ENCODE results near the gene NGF. TPM values are rescaled to one million over a fixed set of nuclear protein-coding genes. Genes with fewer than 3 reads are reported as not detected.
A peak's percentile ranks its signal among the peaks of the same experiment; 100 is the strongest.
"Not testable (repeated sequence)": the region's sequence is repeated elsewhere in the genome, so short reads cannot be mapped to it uniquely, and the experiment has no call there.

NGF gene
- polyA plus RNA-seq, 10 donors, result 1.2 to 5.6 (median 2.3) TPM

- no peak for DNase-seq
Measured at GRCh38 chr1:115310581-115311473, 27.2 kb downstream of the NGF start.

- DNase-seq, result not testable (repeated sequence)
Measured at GRCh38 chr1:115309504-115309903, 28.5 kb downstream of the NGF start.

- DNase-seq, result no peak
Measured at GRCh38 chr1:115308969-115309368, 29.1 kb downstream of the NGF start.

GRCh38 chr1:115307661-115308060 lies 30.4 kb downstream of the NGF start:
- DNase-seq, result peak in 2 of 3 donors; percentile 55 to 69

- DNase-seq, result no peak
Measured at GRCh38 chr1:115306146-115306545, 31.9 kb downstream of the NGF start.

- no peak for DNase-seq
Measured at GRCh38 chr1:115303364-115303763, 34.7 kb downstream of the NGF start.

- peak; percentile 57 to 84 (median 65) for DNase-seq
Measured at GRCh38 chr1:115302390-115302961, 35.6 kb downstream of the NGF start.

- DNase-seq, result no peak
Measured at GRCh38 chr1:115301438-115302020, 36.5 kb downstream of the NGF start.

- no peak for DNase-seq
Measured at GRCh38 chr1:115300087-115300876, 37.8 kb downstream of the NGF start.

GRCh38 chr1:115299266-115299665 lies 38.8 kb downstream of the NGF start:
- no peak for DNase-seq

GRCh38 chr1:115296981-115297380 lies 41.1 kb downstream of the NGF start:
- no peak for DNase-seq

GRCh38 chr1:115295904-115296696 lies 41.9 kb downstream of the NGF start:
- DNase-seq, result peak in 1 of 3 donors; percentile 61

GRCh38 chr1:115293899-115294298 lies 44.1 kb downstream of the NGF start:
- DNase-seq, result no peak

- no peak for DNase-seq
Measured at GRCh38 chr1:115293006-115293405, 45.0 kb downstream of the NGF start.

- no peak for DNase-seq
Measured at GRCh38 chr1:115291741-115292140, 46.3 kb downstream of the NGF start.

- no peak for DNase-seq
Measured at GRCh38 chr1:115289940-115290339, 48.1 kb downstream of the NGF start.

- DNase-seq, result no peak
Measured at GRCh38 chr1:115288591-115289198, 49.4 kb downstream of the NGF start.

GRCh38 chr1:115286431-115287205 lies 51.4 kb downstream of the NGF start:
- no peak for DNase-seq

GRCh38 chr1:115284209-115284608 lies 53.8 kb downstream of the NGF start:
- no peak for DNase-seq

- peak in 1 of 3 donors; percentile 22 for DNase-seq
Measured at GRCh38 chr1:115283681-115284146, 54.3 kb downstream of the NGF start.

Data from muscle of back (tissue), 11 donors.